Measurements from ENCODE around the gene CCDC150.

DNA sequence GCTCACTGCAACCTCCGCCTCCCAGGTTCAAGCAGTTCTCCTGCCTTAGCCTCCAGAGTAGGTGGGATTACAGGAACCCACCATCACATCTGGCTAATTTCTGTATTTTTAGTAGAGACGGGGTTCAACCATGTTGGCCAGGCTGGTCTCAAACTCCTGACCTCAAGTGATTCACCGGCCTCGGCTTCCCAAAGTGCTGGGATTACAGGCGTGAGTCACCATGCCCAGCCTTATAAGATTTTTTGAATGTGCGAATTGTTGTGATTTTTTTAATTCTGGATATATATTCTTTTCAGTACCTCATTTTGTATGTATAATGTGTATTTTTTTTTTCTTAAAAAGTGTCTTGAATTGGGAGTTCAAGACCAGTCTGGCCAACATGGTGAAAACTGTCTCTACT lies 42.0 kb upstream of the CCDC150 start:
- TF ChIP-seq POLR2A (IDR thresholded peaks at IDR 0.05): no peak
- TF ChIP-seq, protein P1, sequence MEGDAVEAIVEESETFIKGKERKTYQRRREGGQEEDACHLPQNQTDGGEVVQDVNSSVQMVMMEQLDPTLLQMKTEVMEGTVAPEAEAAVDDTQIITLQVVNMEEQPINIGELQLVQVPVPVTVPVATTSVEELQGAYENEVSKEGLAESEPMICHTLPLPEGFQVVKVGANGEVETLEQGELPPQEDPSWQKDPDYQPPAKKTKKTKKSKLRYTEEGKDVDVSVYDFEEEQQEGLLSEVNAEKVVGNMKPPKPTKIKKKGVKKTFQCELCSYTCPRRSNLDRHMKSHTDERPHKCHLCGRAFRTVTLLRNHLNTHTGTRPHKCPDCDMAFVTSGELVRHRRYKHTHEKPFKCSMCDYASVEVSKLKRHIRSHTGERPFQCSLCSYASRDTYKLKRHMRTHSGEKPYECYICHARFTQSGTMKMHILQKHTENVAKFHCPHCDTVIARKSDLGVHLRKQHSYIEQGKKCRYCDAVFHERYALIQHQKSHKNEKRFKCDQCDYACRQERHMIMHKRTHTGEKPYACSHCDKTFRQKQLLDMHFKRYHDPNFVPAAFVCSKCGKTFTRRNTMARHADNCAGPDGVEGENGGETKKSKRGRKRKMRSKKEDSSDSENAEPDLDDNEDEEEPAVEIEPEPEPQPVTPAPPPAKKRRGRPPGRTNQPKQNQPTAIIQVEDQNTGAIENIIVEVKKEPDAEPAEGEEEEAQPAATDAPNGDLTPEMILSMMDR (IDR thresholded peaks at IDR 0.05): no peak

Data from thyroid gland (tissue), 4 donors.